Astrocyte of the spinal cord (primary cell): Measurements from ENCODE around the gene SLC6A13.

Source experiments
- DNase-seq: peaks from one replicate; pipeline ENCODE4 v3.0.0; 2011; ENCODE audit warnings: low read depth, low spot score
- H3K4me3 ChIP-seq: 2 replicates; pipeline ENCODE4 v1.5.1; 2011; ENCODE audit warnings: low read depth, mild to moderate bottlenecking, low read length, moderate library complexity
- CTCF ChIP-seq: IDR thresholded peaks from 2 replicates; pipeline ENCODE4 v1.5.1; 2012; ENCODE audit warnings: low read depth, mild to moderate bottlenecking, low read length, inconsistent platforms
- in situ Hi-C: cut with HindIII; loops from 2 replicates; pipeline ENCODE4 v1.10.0; 2017; ENCODE audit warnings: low sequenced_read_pairs

SLC6A13 gene

GRCh38 chr12:209246-209645 lies 53.4 kb downstream of the SLC6A13 start:
- no peak overlapping the region for H3K4me3 ChIP-seq
- TF ChIP-seq CTCF = no peak
- in situ Hi-C loops = no loop called here
- no peak for DNase-seq

DNA sequence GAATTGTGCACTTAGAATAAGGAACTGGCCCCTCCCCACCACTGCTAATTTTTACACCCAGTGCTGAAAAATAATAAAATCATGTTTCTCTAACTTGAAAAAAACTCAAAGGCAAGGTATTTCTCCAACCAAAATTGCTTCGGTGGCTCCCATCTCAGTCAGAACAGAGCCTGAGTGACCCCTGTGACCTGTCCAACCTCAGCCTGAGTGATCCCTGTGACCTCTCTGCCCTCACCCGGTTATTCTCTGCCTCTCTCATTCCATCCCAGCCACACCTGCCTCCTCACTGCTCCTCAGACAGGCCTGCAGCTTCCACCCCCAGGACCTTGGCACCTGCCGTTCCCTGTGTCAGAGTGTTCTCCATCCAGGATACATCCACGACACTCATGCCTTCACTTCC lies 53.8 kb downstream of the SLC6A13 start:
- H3K4me3 ChIP-seq = no peak overlapping the region
- no peak for TF ChIP-seq CTCF
- no peak for DNase-seq
- in situ Hi-C loops = no loop called here

GRCh38 chr12:207804-208203 lies 54.8 kb downstream of the SLC6A13 start:
- no peak for TF ChIP-seq CTCF
- H3K4me3 ChIP-seq = no peak overlapping the region
- in situ Hi-C loops = no loop called here
- DNase-seq = no peak

- in situ Hi-C loops = no loop called here
- no peak for TF ChIP-seq CTCF
- no peak for DNase-seq
- no peak overlapping the region for H3K4me3 ChIP-seq
Measured at GRCh38 chr12:206746-207440, 55.7 kb downstream of the SLC6A13 start.

DNA sequence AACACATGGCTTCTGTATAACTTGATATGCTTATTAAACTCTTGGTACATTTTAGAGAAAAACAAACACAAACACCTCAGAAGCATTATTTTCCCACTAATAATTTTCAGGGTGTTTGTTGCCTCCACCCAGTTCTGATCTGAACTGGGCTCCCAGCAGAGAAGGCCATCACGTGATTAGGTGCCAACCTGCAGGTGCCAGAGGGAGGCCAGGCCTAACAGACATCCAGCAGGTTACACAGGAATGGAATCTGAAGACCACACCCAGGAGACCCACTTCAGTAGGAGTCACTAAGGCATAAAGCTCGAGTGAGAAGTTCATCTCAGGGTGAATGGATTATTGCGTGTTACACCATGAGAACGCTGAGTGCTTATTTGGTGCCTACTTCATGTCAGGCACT lies 57.6 kb downstream of the SLC6A13 start:
- H3K4me3 ChIP-seq = no peak overlapping the region
- no peak for DNase-seq
- in situ Hi-C loops = no loop called here
- TF ChIP-seq CTCF = no peak

DNA sequence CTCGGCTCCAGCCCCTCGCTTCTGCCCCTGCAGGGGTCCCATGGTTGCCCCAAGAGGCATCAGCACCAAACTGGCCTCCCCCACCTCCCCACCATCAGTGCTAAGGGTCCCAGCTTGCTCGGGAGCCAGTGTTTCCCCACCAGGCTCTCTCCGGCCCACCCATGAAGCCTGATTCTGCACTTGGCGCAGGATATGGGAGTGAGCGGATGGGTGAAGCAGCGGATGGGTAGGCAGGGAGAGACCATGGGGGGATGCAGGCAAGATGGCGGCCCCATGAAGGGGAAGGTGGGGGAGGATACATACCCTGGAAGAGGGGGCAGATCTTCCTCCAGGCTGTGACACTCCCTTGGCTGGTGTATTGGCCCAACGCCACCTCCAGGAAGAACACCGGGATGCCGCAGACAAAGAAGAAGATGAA lies 58.4 kb downstream of the SLC6A13 start:
- H3K4me3 ChIP-seq = no peak overlapping the region
- in situ Hi-C loops = no loop called here
- no peak for DNase-seq
- no peak for TF ChIP-seq CTCF
